ENCODE data around the gene LMO1.
A peak's percentile ranks its signal among the peaks of the same experiment; 100 is the strongest.

Gene LMO1

DNA sequence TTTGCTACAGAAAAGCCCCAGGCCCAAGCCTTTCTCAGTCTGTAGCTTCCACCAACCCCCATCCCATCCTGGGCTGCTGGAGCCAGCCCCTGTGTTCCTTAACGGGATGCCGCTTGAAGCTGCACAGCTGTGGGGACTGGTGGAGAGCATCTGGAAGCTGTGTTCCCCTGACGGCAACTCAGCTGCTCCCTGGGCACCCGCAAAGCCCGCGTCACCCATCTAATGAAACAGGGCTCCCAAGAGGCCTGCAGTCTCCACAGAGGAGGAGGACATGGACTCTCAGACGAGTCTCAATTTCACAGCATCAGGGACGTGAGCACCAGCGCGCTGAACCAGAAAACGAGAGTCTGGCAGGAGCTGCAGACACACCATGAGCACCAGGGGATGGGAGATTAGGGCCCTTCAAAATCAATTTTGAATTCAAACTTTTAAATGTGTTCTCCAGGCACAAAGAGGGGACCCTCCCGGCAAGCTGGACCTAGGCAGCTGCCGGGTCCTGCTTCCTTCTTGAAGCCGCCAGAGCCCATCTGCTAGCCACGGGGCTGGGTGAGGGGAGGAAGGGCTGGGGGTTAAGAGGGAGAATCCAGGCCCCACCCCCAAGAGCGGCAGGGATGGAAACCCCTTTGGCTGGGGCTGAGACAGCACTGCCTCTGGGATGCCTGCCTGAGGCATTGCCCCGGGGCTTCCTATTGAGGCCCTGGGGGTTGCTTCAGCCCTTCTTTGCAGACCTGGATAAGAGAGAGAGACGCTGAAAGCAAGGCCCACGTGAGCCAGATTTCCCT, 21.0 kb downstream of the LMO1 start:
- DNase-seq = no peak

DNA sequence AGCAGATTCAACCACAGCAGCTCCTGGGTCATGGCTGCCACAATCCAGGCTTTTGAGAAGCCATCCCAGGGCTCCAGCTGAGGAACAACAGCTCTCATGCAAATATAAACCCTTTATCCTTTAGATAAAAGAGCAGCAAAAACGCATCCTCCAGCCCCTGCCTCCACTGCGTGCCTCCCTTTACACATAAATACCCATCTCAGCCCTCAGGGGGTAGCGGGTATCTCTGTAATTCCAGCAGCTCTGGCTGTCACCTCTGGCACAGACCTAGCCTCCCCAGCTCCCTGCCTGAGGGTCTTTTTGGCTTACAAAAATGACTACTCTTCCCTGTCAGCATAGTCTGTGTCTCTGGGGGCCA, 21.6 kb downstream of the LMO1 start:
- DNase-seq = no peak

DNA sequence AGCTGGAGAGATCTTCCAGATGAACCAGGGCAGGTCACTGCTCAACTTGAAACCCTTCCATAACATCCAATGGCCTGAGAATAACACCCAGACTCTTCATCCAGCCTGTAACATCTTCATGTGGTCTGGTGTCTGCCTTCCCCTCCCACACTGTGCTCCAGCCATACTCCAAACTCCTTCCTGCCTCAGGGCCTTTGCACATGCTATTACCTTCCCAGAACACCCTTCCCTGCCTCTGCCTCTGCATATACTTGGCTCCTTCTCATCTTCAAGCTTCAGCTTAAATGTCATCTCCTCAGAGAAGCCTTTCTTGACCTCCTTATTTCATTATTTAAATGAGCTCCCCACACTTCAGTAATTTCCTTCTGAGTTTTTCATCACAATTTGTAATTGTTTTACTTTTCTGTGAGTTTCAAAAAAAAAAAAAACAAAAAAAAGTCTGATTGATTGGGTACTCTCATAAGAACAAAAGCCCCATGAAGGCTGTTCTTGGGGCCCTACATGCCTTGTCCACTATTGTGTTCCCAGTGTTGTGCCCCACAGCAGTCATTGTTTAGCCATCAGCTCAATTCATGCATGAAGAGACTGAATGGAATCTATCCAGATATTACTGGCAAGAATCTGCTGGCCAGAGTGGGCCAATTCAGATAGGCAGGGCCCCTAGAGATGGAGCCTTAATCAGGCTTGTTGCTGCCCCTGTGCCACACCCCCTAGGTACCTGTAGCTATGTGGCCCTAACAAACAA, 22.1 kb downstream of the LMO1 start:
- DNase-seq = no peak

DNA sequence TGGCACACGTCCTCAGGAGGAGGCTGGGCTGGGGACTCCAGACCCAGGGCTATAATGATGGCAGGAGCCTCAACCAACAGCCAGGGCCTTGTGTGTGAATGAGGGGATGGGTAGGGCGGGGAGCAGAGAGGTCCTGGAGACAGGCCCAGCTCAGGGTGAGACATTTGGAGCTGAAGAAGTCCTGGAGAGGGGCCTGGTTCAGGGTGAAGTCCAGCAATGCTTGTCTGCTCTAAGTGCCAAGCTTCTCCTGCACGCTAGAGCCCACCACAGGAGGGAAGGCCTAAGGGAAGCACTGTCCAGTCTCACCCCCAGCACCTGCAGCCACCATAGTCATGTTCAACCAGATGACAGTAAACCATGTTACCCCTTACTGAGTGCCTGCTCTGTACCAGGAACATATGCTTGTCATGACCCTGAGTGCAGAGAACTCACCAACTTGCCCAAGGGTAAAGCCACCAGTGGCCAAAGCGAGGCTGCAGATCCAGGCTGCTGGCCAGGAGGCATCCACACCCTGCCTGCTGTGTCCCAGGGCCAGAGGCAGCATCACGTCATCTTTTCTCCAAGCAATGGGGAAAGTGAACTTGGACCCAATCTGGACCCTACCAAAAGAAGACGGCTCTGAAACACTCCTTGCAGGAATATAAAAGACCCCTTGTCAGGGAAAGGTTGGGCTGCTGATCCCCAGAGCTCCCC, 24.0 kb downstream of the LMO1 start:
- no peak for DNase-seq

DNA sequence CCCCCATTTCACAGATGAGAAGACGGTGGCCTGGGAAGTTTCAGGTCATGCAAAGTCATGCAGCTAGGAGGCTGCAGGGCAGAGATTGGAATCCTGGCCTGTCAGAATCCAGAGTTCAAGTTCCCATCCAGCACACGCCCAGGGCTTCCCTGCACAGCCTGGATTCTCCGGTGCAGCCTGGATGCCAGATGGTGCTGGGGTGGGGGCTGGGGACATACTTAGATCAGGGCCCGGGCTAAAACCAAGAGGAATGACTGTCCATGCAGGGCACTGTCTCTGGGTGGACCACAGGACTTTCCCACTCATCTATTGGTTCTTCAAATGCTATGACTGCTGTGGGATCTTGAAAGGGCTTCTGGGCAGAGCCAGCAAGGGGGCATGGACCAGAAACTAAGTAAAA, 24.6 kb downstream of the LMO1 start:
- DNase-seq = no peak

DNA sequence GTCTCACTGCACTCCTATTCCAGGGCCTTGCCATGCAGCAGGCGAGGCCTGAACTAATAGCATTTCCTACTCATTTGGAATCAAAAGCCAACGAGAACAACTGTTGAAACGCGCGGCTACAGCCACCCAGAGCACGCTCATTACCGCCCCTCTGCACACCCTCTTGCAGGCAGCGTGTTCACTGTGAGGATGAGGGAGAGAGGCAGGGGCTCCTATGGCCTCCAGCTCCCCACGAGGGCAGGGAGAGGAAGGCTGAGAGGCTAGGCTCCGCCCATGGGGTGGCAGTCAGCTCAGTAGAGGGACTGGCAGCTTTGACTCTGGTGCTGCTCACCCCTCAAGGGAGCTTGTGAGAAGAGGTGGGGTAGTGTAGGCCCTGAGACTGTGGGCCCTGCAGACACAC, 26.2 kb downstream of the LMO1 start:
- DNase-seq = no peak

DNA sequence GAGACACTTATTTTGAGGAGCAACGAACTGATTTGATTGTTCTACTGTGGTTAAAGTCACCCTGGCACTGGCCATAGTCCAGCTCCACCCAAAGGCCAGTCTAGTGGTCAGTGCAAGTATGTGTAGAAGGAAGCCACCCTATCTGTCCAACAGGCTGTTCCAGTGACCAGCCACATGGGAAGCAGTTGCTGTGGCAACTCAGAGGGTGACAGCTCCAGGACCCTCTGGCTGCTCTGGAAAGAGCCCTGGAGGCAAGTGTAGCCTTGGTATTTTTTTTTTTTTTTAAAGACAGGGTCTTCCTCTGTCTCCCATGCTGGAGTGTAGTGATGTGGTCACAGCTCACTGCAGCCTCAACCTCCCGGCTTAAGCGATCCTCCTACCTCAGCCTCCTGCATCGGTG, 27.8 kb downstream of the LMO1 start:
- DNase-seq = no peak

DNA sequence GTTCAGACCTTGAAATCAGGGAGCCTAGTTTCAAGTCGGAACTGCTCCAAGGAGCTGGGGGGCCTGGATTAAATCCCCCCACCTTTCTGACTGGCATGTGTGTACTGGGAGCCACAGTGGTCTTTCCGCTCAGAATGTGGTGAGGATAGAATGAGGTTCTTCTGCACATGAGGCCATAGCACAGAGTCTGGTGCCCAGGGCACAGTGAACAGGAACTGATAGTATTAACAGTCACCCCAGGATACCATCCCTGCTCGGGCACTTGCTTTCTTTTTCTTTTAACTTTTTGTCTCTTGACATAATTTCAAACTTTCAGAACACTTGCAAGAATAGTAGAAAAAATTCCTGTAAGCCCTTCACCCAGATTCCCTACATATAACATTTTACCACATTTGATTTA, 28.8 kb downstream of the LMO1 start:
- no peak for DNase-seq

DNA sequence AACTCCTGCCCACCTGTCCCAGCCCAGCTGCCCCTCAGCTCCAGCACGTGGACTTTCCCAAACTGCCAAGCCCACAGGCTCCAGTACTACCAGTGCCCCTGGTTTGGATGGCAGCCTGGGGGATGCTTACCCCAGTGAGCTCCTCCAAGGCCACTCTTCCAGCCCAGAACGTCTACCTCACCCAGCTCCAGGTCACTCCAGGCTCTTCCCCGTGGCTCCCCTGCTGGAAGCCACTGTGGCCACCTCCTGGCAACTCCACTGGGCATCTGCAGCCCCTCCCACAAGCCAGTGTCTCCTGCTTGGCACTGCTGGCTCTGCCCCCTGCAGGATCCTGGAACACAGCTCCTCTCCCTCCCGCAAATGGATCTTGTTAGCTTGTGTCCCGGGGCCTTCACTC, 29.3 kb downstream of the LMO1 start:
- DNase-seq = no peak

DNA sequence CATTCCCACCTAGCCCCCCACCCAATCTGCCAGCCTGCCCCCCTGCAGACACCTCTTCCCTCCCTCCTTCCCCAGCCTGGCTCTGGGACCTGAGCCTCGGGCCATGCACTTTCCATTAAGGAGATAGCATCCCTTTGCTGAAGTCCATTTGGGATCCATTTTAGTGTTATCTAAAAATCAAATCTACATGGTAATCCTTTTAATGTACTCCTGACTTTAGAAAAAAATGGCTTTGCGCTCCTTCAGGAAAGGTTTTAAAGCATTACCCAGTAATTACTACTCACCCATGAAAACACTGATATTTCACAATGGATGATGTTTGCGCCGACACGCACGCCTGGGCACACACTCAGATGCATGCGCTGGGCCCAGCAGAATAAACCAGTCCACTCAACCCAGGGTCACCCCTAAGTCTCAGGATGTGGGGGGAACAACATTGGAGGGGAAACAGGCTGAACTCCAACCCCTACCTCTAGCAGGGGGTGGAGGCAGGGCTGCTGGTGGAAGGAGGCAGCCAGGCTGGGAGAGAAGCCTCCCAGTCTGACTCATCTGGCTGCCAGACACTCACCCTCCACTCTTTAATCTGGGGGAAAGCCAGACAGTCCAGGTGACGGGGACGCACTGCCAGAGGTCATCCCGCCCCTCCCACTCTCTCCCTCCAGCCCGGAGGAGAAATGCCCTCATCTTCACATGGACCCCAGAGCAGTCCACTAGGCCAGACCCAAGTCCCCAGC, 29.8 kb downstream of the LMO1 start:
- DNase-seq = no peak

DNA sequence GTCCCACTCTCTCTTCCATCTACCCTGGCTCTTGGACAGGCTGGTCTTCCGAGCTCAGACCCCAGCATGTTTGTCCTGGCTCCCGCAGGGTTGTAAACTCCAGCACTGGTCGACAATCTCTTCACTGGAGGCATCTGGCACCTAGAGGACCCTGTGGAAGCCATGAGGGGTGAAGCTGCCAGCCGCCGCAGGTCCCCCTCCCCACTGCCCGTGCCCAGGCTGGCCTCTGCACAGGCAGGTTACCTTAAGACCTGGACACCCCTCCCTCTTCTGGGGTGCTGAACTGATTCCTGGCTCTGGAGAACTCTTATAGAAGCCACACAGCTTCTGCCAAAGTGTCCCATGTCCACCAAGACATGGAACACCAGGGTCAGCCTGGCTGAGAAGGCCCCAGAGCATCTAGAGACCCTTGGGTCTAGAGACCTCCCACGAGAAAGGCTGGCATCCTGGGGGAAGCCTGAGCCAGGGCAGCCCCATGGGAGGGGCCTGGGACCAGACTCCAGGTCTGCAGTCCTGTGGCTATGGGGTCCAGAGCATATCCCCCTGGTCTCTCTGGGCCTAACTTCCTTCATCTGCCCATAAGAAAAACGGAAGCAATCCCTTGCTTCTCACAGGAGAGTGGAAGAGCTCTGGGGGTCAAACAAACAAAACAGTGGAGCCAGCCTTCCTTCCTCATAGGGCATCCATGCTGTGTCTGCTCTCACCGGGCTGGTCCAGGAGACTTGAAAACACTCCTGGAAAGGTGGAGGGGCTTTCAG, 30.6 kb downstream of the LMO1 start:
- no peak for DNase-seq

DNA sequence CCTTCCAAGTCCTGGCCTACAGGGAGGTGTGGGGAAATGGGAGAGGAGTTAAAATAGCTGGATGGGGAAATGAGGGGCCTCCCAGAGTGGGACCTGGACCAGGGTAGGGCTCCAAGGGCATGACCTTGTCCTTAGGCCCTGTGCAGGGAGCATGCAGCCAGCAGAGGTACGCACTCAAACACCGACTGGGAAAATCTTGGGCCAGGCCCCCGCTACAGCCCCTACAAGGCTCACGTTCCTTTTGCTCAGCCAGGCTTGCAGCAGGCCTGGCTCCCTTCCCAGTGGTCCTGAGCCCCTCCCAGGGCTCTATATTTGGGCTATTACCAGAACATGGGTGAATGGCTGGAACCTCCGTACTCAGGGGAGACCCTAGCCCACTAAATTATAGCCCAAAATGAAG, 31.3 kb downstream of the LMO1 start:
- no peak for DNase-seq

DNA sequence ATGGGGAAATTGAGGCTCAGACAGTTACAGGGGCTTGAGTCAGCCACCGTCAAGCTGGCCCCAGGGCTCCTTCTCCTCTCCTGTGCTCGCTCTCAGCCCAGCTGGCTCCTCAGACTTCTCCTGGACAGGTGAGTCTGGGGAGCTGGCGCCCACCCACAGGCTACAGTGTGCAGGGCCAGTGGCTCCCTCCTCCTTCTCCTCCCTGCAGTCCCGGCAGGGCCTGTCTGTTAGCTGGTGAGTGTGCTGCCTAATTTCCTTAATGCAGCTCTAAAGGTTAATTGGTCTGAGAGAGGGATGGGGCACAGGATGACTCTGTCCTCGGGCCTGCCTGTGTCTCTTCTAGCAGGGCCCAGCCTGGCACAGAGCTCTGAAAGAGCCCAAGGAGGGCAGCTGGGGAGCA, 31.7 kb downstream of the LMO1 start:
- no peak for DNase-seq

DNA sequence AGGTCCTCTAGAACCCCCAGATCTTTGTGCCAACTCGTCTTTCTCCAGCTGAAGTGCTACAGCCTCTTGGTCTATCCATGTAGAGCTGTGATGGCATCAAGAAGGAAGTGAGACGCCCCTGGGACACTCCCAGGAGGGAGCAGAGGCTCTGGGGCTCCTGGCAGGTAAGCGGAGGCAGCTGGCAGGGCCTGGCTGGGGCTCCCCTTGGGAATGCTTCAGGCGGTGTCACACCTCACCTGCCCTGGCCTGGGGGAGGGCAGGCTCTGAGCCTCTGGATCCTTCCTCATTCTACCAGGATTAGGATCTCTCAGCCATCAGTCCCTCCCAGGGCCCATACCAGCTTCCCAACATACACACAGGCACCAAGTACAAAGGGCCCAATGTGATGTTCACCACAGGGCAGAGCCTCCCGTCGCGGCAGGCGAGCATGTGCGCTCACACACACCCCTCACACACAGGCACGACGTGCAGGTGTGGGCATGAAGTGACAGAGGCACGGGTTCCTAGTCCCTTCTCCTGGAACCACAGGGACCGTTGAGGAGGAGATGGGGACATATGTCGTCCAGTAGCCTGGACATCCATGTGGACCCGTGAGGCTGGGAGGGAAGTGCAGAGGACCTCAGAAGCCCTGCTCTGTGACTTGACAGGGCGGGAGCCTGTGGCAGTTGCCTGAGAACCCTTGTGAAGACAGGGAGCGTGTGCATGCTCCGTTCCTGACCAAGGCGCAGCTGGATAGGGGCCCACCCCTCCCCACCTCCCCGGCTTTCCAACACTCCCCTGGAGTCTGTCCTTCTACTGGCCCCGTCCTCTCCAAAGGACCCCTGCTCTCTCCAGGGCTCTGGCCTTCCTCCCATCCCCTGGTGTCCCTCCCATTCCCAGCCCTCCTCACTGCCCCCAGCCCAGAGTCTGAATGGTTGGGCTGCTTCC, 32.5 kb downstream of the LMO1 start:
- DNase-seq = no peak

DNA sequence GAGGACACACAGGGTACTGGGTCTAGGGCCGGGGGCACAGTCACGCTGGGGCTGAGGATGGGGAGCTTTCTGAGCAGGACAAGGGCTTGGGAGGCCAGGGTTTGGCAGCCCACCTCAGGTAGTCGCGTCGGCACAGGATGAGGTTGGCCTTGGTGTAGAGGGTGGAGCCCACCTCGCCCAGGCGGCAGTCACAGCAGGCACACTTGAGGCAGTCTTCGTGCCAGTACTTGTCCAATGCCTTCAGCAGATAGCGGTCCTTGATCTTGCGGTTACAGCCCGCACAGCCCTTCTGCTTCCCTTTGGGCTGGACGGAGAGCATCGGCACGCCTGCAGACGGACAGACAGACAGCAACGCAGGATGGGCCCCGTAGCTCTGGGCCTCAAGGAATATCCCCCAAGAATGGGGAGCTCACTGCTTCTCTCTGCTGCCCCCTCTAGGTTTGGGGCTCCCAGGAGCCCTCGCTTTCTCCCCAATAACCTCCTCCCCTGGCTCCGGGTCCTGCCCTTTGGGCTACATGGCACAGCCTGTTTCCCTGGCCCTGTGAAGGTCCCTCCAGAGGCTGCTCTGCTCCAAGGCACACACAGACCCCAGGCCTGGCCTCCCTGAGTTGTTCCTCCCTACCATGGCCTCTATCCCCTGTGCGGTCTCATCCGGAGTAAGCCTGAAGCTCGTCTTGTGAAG, 33.4 kb downstream of the LMO1 start:
- peak; percentile 27 for DNase-seq

DNA sequence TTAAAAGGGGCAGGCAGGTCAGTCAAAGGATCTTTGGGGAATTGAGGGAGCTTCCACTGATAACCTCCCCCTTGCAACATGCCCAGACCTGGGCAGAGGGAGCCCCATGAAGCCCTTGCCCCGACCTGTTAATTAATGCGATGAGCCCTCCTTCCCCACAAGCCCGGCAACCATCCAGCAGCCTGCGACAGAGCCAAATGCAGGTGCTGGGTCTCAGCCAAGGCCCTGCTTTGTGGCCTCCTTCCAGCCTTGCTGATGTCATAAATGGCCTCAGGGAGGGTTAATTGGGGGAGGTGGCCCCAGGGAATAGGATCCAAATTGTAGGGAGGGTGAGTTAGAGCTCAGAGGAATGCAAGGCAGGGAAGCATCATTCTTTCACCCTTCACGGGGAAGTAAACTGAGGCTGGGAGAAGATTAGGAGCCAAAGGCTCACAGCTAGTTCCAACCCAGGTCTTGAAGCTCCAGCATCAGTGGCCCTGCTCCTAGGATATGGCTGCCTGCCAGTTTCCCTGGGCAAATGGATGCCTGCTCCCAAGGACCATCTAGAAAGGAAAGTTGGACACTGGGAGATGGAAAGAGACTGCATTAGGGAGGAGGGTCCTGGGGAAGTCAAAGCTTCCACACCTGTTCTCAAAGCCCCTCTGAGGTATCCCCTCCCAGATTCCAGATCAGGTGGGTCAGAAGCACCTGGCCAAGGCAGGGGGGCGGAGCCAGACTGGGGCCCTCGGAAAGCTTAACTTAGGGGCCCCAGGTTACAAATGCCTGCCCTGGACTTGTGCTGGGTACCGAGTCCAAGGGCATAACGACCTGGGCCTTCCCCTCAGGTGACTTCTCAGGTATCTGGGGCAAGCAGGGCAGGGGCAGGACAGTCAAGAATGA, 34.1 kb downstream of the LMO1 start:
- DNase-seq = no peak

DNA sequence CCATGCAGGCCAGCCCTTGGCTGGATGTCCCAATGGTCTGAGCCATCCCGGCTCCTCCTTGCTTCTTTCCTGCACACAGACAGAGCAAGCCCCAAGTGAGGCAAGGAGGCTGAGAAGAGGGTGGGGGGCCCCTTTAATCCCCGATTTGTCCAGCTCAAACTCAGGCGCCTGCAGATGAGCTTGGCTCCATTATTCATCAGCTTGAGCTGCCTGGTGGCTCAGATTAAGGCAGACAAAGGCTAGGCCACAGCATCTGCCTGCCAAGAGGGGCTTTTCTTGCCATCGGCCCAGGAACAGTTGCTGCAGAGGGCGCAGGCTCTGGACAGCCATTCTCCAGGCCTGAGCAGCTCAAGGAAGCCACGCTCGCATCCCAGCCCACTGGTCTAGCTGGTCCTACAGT, 35.4 kb downstream of the LMO1 start:
- DNase-seq = no peak

DNA sequence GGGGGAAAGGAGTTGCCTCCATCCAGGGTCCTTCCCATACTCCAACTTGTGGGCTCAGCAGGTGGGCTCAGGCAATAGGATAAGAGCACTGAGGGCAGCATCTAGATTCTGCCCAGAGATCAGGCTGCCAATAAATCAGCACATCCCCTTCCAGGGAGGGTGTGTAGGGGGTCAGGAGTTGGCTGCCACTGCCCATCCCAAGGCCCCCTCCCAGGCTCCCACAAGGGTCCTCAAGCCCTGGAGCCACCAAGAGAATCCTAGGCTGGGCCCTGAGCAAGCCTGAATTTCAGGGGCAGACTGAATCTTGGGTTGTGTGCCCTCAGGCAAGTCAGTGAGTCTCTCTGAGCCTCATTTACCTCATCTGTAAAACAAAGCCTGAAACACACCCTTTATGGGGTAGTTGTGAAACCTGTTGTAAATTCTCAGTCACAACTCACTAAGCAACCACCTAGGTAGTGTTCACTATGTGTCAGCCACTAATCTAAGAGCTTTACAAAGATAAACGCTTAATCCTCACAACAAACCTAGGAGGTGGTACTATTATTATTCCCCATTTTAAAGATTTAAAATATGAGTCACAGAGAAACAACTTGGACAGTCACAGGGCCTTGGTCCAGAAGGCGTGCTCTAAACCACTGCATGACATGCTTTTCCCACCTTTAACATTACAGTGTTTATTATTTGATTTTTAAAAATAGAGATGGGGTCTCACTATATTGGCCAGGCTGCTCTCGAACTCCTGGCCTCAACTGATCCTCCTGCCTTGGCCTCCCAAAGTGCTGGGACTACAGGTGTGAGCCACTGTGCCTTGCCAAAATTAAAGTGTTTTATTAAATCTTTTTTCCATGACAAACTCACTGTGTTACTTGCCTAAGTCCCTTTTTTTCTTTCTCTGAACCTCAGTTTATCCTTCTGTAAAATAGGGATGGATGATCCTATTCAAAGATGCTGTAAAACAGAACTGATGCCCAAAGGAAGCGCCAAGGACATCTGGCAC, 36.2 kb downstream of the LMO1 start:
- no peak for DNase-seq
